Ascending aorta (tissue), 2 donors: Measurements from ENCODE around the gene PLN. TPM values are rescaled to one million over a fixed set of nuclear protein-coding genes. Genes with fewer than 3 reads are reported as not detected.

ENCODE experiments used
- DNase-seq, 2 donors: peaks; one replicate each; pipeline ENCODE4 v3.0.0-alpha.2; 2019; ENCODE audit warnings: low spot score in 2 of 2
- H3K27ac ChIP-seq, 2 donors: fragments of 200-600 bp; sonication (generic); one replicate each; pipeline ENCODE4 v1.5.1; 2016 to 2017; ENCODE audit warnings: mild to moderate bottlenecking in 1 of 2
- H3K27me3 ChIP-seq: fragments of 200-600 bp; sonication (generic); one replicate; pipeline ENCODE4 v1.5.1; 2017
- H3K36me3 ChIP-seq, 2 donors: fragments of 200-600 bp; sonication (generic); one replicate each; pipeline ENCODE4 v1.5.1; 2016
- H3K4me1 ChIP-seq, 2 donors: fragments of 200-600 bp; sonication (generic); one replicate each; pipeline ENCODE4 v1.5.1; 2016 to 2017; ENCODE audit warnings: mild to moderate bottlenecking in 1 of 2
- H3K4me3 ChIP-seq, 2 donors: fragments of 200-600 bp; sonication (generic); one replicate each; pipeline ENCODE4 v1.5.1; 2016 to 2017; ENCODE audit warnings: mild to moderate bottlenecking in 1 of 2
- H3K9me3 ChIP-seq, 2 donors: fragments of 200-600 bp; sonication (generic); one replicate each; pipeline ENCODE4 v1.5.1; 2016
- intact Hi-C: fragments of 100-400 bp; cut with DNase I; formaldehyde crosslinking; loops from one replicate; pipeline ENCODE4 v1.15.1; 2023
- total RNA-seq: library from RNA; depleted of rRNA; stranded (reverse); fragments of >200 nt; gene quantifications from one replicate; pipeline ENCODE4 v1.1.0, GENCODE V29; 2016
- TF ChIP-seq, protein P1 (sequence below), 3 experiments: fragments of 200-600 bp in 2 of 3; fragments of 450-650 bp in 1 of 3; sonication (generic) in 2 of 3; IDR thresholded peaks; one replicate each; pipeline ENCODE4 v1.5.1; 2016 to 2019; ENCODE audit warnings: antibody characterized with exemption in 3 of 3, mild to moderate bottlenecking in 1 of 3, moderate library complexity in 1 of 3

The PLN gene
- total RNA-seq, 1 donor from 2014 or later, result 129 TPM

DNA sequence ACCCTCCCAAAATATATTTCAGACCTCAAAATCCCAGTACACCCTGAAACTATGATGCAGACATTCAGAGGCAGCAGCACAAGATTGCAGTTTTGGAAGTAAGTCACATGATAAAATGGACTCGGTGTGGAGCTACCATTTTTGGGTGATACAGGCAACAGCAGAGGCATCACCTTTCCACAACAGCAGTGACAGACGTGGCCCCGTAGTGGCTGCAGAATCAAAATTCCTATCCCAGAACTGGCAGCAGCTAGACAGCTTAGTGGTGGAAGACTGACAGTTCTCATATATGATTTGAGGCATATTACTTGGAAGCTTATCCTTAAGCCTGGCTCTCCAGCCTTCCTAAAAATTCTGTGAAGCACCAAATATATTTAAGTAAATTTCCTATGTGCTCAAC lies 19.9 kb downstream of the PLN start:
- Histone ChIP-seq H3K9me3 (peaks cover 0 to 5% of the 10 kb centered on the region in 2 donors), H3K27ac (peak overlapping the region in 1 of 2 donors; percentile 8), H3K36me3 (peaks cover 0 to 7% of the 10 kb centered on the region in 2 donors), H3K27me3 (no peaks in the 10 kb centered on the region), H3K4me1 (no peaks in the 10 kb centered on the region), H3K4me3 (no peak overlapping the region)
- intact Hi-C loops, result no loop called here
- TF ChIP-seq, protein P1, sequence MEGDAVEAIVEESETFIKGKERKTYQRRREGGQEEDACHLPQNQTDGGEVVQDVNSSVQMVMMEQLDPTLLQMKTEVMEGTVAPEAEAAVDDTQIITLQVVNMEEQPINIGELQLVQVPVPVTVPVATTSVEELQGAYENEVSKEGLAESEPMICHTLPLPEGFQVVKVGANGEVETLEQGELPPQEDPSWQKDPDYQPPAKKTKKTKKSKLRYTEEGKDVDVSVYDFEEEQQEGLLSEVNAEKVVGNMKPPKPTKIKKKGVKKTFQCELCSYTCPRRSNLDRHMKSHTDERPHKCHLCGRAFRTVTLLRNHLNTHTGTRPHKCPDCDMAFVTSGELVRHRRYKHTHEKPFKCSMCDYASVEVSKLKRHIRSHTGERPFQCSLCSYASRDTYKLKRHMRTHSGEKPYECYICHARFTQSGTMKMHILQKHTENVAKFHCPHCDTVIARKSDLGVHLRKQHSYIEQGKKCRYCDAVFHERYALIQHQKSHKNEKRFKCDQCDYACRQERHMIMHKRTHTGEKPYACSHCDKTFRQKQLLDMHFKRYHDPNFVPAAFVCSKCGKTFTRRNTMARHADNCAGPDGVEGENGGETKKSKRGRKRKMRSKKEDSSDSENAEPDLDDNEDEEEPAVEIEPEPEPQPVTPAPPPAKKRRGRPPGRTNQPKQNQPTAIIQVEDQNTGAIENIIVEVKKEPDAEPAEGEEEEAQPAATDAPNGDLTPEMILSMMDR (IDR thresholded peaks at IDR 0.05), result no peak
- no peak for DNase-seq

DNA sequence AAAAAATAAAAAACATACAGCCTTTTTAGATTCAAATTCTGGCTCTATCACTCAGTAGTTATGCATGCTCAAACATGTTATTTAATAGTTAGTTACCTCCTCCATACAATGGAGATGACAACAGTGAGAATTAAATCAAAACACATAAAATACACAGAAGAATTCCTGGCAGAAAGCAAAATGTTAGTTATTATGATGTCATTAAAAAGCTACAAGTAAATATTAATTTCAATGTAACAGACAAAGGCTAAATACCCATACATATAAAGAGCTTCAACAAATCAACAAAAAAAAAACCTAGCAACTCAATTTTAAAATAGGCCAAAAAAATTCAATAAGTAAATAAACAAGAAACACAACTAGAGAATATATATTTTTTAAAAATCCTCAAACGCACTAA lies 21.4 kb downstream of the PLN start:
- H3K36me3 ChIP-seq, result peaks cover 3 to 7% of the 10 kb centered on the region in 2 donors
- H3K4me1 ChIP-seq, result no peaks in the 10 kb centered on the region
- H3K9me3 ChIP-seq, result peaks cover 11 to 16% of the 10 kb centered on the region in 2 donors
- no peak overlapping the region for H3K4me3 ChIP-seq
- no peaks in the 10 kb centered on the region for H3K27me3 ChIP-seq
- no peak for DNase-seq
- TF ChIP-seq, protein P1 (IDR thresholded peaks at IDR 0.05), result no peak
- intact Hi-C loops, result no loop called here
- no peak overlapping the region for H3K27ac ChIP-seq

DNA sequence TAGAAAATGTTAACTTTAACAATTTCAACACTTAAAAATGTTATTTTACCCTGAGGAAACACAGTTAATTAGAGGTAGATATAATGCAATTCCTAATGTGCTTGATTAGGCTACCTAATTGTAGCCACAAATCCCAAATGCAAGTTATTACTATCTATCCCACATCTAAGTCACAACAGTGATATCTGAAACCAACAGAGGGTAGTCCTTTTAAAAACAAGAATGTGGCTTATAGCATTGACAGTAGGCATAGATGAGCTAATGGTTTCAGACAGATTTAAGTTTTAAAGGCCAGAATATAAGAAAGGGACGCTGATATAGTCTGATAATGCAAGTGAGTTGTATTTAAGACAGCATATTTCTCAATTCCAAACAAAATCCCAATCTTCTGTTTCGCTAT lies 23.0 kb downstream of the PLN start:
- intact Hi-C loops, result no loop called here
- H3K4me1 ChIP-seq, result no peaks in the 10 kb centered on the region
- TF ChIP-seq, protein P1 (IDR thresholded peaks at IDR 0.05), result no peak
- H3K36me3 ChIP-seq, result peaks cover 0 to 13% of the 10 kb centered on the region in 2 donors
- H3K27me3 ChIP-seq, result no peaks in the 10 kb centered on the region
- no peak overlapping the region for H3K27ac ChIP-seq
- H3K4me3 ChIP-seq, result no peak overlapping the region
- no peak for DNase-seq
- H3K9me3 ChIP-seq, result peaks cover 22 to 30% of the 10 kb centered on the region in 2 donors

DNA sequence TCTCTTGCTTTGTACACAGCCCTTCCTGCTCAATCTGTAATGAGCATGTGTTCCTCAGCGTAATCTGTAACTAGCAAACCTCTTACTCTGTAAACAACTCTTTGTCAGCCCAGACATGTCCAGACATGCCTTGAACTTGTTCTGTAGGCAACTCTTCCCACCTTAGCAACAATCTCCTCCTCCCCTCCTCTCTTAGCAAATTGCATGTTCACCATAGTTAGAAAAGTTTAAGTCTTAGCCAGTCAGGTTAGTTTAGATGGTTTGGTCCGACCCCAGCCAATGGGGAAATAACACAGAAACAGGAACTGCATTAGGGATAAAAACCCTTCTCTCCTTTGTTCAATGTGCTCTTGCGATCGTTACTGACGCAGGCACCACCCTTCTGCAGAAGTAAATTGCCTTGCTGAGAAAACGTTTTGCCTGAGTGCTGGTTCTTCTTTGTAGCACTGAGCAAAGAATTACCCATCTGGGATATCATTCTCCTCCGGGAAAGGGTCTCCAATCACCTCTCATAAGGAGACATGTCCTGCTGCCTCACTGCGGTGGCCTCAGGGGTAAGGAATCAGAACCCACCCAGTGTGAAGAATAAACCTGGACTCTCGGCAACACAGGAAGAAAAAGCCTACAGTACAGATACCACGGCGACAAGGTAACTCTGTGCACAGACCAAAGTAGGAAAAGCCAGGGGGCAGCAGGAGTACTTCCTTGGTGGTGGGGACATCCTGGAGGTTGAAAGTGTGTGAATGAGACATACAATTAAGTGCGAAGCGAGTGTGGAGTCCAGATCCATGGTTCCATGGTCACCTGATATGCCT lies 26.2 kb downstream of the PLN start:
- Histone ChIP-seq H3K9me3 (peaks cover 30 to 52% of the 10 kb centered on the region in 2 donors), H3K4me1 (no peaks in the 10 kb centered on the region), H3K36me3 (peaks cover 0 to 13% of the 10 kb centered on the region in 2 donors), H3K4me3 (no peak overlapping the region), H3K27ac (no peak overlapping the region), H3K27me3 (no peaks in the 10 kb centered on the region)
- no peak for DNase-seq
- intact Hi-C loops, result no loop called here
- TF ChIP-seq, protein P1 (IDR thresholded peaks at IDR 0.05), result no peak

DNA sequence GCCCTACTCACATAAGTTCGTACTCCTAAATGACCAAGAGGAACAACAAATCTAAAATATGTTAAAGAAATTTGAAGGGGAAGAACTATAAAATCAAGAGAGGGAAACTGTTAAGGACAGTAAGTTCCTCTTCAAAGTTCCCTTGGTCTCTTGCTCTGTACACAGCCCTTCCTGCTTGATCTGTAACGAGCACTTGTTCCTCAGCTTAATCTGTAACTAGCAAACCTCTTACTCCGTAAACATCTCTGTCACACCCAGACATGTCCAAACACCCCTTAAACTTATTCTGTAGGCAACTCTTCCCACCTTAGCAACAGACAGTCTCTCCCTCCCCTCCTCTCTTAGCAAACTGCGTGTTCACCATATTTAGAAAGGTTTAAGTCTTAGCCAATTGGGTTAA lies 29.9 kb downstream of the PLN start:
- H3K9me3 ChIP-seq, result peaks cover 30 to 50% of the 10 kb centered on the region in 2 donors
- H3K36me3 ChIP-seq, result peaks cover 0 to 13% of the 10 kb centered on the region in 2 donors
- TF ChIP-seq, protein P1 (IDR thresholded peaks at IDR 0.05), result no peak
- no peaks in the 10 kb centered on the region for H3K27me3 ChIP-seq
- H3K4me3 ChIP-seq, result no peak overlapping the region
- no peak overlapping the region for H3K27ac ChIP-seq
- H3K4me1 ChIP-seq, result no peaks in the 10 kb centered on the region
- intact Hi-C loops, result no loop called here
- DNase-seq, result no peak
